ENCODE data around the gene DDX4.
"Not testable (repeated sequence)": the region's sequence is repeated elsewhere in the genome, so short reads cannot be mapped to it uniquely, and the experiment has no call there.

DDX4 gene

GRCh38 chr5:55731848-55732247 lies 6.0 kb upstream of the DDX4 start:
- DNase-seq, result no peak

- no peak for DNase-seq
Measured at GRCh38 chr5:55732585-55732984, 5.3 kb upstream of the DDX4 start.

- no peak for DNase-seq
Measured at GRCh38 chr5:55734658-55735057, 3.2 kb upstream of the DDX4 start.

GRCh38 chr5:55742778-55743177 lies 4.9 kb downstream of the DDX4 start:
- DNase-seq, result no peak

- no peak for DNase-seq
Measured at GRCh38 chr5:55747778-55748318, 10.0 kb downstream of the DDX4 start.

- no peak for DNase-seq
Measured at GRCh38 chr5:55749387-55749786, 11.5 kb downstream of the DDX4 start.

- DNase-seq, result no peak
Measured at GRCh38 chr5:55750063-55750462, 12.2 kb downstream of the DDX4 start.

- DNase-seq, result no peak
Measured at GRCh38 chr5:55750499-55750898, 12.6 kb downstream of the DDX4 start.

- DNase-seq, result no peak
Measured at GRCh38 chr5:55758231-55758630, 20.4 kb downstream of the DDX4 start.

- no peak for DNase-seq
Measured at GRCh38 chr5:55758714-55759113, 20.9 kb downstream of the DDX4 start.

- not testable (repeated sequence) for DNase-seq
Measured at GRCh38 chr5:55761721-55762120, 23.9 kb downstream of the DDX4 start.

GRCh38 chr5:55763746-55764420 lies 26.0 kb downstream of the DDX4 start:
- DNase-seq, result no peak

- DNase-seq, result no peak
Measured at GRCh38 chr5:55768279-55768678, 30.4 kb downstream of the DDX4 start.

GRCh38 chr5:55771175-55771655 lies 33.4 kb downstream of the DDX4 start:
- no peak for DNase-seq

GRCh38 chr5:55773057-55773456 lies 35.2 kb downstream of the DDX4 start:
- peak; percentile 13 for DNase-seq

GRCh38 chr5:55777332-55777731 lies 39.5 kb downstream of the DDX4 start:
- DNase-seq, result no peak

- no peak for DNase-seq
Measured at GRCh38 chr5:55800924-55801323, 63.1 kb downstream of the DDX4 start.

- DNase-seq, result not testable (repeated sequence)
Measured at GRCh38 chr5:55808814-55809213, 71.0 kb downstream of the DDX4 start.

GRCh38 chr5:55815939-55816338 lies 78.1 kb downstream of the DDX4 start:
- DNase-seq, result not testable (repeated sequence)

GRCh38 chr5:55816342-55816741 lies 78.5 kb downstream of the DDX4 start:
- no peak for DNase-seq

- no peak for DNase-seq
Measured at GRCh38 chr5:55817030-55817429, 79.2 kb downstream of the DDX4 start.

GRCh38 chr5:55820488-55820887 lies 82.6 kb downstream of the DDX4 start:
- no peak for DNase-seq

- no peak for DNase-seq
Measured at GRCh38 chr5:55821731-55822512, 84.1 kb downstream of the DDX4 start.

- DNase-seq, result no peak
Measured at GRCh38 chr5:55823151-55823796, 85.4 kb downstream of the DDX4 start.
